Mucosa of rectum (tissue), 2 donors: ENCODE measurements around the gene SSX2IP.

Source experiments
- H3K27ac ChIP-seq, 2 donors: one replicate each; pipeline ENCODE4 v1.7.0; 2013; ENCODE audit warnings: inconsistent platforms in 2 of 2, low read depth in 2 of 2, low read length in 2 of 2
- H3K27me3 ChIP-seq, 2 donors: one replicate each; pipeline ENCODE4 v1.7.0; 2013; ENCODE audit warnings: low read length in 2 of 2; ENCODE audit not compliant: control insufficient read depth in 2 of 2, insufficient read depth in 2 of 2
- H3K36me3 ChIP-seq, 2 donors: one replicate each; pipeline ENCODE4 v1.7.0; 2013; ENCODE audit warnings: low read length in 2 of 2; ENCODE audit not compliant: control insufficient read depth in 2 of 2, insufficient read depth in 2 of 2
- H3K4me1 ChIP-seq, 2 donors: one replicate each; pipeline ENCODE4 v1.7.0; 2013; ENCODE audit warnings: low read length in 2 of 2, mild to moderate bottlenecking in 1 of 2; ENCODE audit not compliant: control insufficient read depth in 2 of 2, insufficient read depth in 2 of 2
- H3K4me3 ChIP-seq, 2 donors: one replicate each; pipeline ENCODE4 v1.7.0; 2013; ENCODE audit warnings: low read length in 2 of 2
- H3K9ac ChIP-seq, 2 donors: one replicate each; pipeline ENCODE4 v1.7.0; 2013; ENCODE audit warnings: low read length in 2 of 2, low read depth in 1 of 2, mild to moderate bottlenecking in 1 of 2
- H3K9me3 ChIP-seq, 2 donors: one replicate each; pipeline ENCODE4 v1.7.0; 2013; ENCODE audit warnings: low read length in 2 of 2; ENCODE audit not compliant: control insufficient read depth in 2 of 2
- donor health status: healthy.
- donor health status: Normal muscosa, but diverticular disease.

SSX2IP gene

DNA sequence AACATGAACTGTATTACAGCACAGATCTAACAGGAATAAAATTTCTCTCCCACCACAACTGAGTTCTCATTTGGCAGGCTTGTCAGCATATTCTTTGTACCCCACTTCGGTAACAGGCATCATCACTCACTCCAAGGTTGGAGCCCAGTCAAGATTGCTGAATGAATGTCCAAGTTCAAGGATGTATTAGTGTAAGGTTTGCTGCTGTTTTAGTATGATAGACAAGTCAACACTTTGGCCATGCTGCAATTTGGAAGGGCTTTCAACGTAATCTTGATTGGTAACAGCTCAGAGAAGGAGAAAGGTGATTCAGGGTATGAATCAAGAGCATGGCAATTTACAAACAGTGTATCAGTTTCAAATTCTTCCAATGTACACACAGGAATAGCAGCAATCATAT, 6.8 kb downstream of the SSX2IP start:
- H3K9ac ChIP-seq, result no peak overlapping the region
- H3K36me3 ChIP-seq, result no peaks in the 10 kb centered on the region
- H3K9me3 ChIP-seq, result no peaks in the 10 kb centered on the region
- no peaks in the 10 kb centered on the region for H3K27me3 ChIP-seq
- H3K4me3 ChIP-seq, result no peak overlapping the region
- H3K4me1 ChIP-seq, result peaks cover 2% of the 10 kb centered on the region in 2 donors
- H3K27ac ChIP-seq, result no peak overlapping the region

DNA sequence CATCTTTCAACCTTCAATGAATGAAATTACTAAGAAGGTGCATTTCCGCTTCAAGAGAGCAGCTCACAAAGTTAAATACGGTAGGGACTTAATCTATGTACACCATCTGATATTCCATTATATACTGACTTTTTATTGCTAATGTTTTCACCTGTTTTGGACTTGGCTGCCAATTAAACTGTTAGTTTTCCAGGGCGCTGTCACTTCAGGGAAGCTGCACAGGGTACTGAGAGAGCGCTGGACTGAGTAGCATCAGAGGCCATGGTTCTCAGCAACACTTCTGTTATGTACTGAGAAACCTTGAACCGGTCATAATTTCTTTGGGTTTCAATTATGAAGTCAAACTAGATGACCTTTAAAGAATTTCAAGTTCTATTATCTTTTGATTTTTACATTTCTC, 8.2 kb downstream of the SSX2IP start:
- H3K4me1 ChIP-seq, result peaks cover 0 to 2% of the 10 kb centered on the region in 2 donors
- no peak overlapping the region for H3K27ac ChIP-seq
- H3K9ac ChIP-seq, result no peak overlapping the region
- no peaks in the 10 kb centered on the region for H3K36me3 ChIP-seq
- H3K4me3 ChIP-seq, result no peak overlapping the region
- no peaks in the 10 kb centered on the region for H3K9me3 ChIP-seq
- no peaks in the 10 kb centered on the region for H3K27me3 ChIP-seq

- H3K27ac ChIP-seq, result no peak overlapping the region
- H3K4me3 ChIP-seq, result no peak overlapping the region
- H3K4me1 ChIP-seq, result peaks cover 0 to 2% of the 10 kb centered on the region in 2 donors
- no peaks in the 10 kb centered on the region for H3K9me3 ChIP-seq
- H3K36me3 ChIP-seq, result no peaks in the 10 kb centered on the region
- no peak overlapping the region for H3K9ac ChIP-seq
- no peaks in the 10 kb centered on the region for H3K27me3 ChIP-seq
These were observed 12.7 kb downstream of the SSX2IP start for GRCh38 chr1:84677415-84678099.

DNA sequence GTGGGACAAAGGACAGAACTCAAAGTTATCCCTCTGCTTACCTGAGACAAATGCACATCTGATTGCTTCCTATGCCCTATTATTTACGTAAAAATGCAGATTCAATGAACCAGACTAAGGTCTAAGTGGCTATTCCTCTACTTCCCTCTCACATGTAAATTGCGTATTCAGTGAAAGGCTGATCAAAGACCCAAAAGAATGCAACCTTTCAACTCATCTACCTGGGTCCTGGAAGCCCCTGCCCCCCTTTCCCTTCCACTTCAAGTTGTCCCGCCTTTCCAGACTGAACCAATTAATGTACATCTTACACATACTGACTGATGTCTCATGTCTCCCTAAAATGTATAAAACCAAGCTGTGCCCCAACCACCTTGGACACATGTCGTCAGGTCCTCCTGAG, 14.6 kb downstream of the SSX2IP start:
- Histone ChIP-seq H3K9me3 (no peaks in the 10 kb centered on the region), H3K27me3 (no peaks in the 10 kb centered on the region), H3K4me3 (no peak overlapping the region), H3K4me1 (no peaks in the 10 kb centered on the region), H3K27ac (no peak overlapping the region), H3K9ac (no peak overlapping the region), H3K36me3 (no peaks in the 10 kb centered on the region)

- no peaks in the 10 kb centered on the region for H3K36me3 ChIP-seq
- no peak overlapping the region for H3K4me3 ChIP-seq
- H3K27ac ChIP-seq, result no peak overlapping the region
- H3K9me3 ChIP-seq, result no peaks in the 10 kb centered on the region
- H3K27me3 ChIP-seq, result no peaks in the 10 kb centered on the region
- no peaks in the 10 kb centered on the region for H3K4me1 ChIP-seq
- no peak overlapping the region for H3K9ac ChIP-seq
These were observed 15.2 kb downstream of the SSX2IP start for GRCh38 chr1:84675106-84675505.

DNA sequence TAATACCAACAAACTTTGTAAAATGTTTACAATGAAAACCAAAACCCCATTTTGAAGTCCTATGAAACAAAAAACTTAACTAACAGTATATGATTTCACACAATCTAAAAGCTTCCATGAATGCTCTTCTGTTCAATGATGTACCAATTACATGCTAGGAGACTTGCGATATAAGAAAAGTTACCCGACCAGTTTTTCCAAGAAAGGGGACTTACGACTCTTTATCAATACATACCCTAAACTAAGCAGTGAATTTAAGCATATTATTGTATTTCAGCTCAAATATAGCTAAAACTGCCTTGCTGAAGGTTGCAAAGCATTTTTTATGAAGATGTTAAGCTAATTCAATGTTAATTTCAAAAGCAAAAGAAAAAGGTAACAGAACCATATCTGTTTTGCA, 15.6 kb downstream of the SSX2IP start:
- Histone ChIP-seq H3K9me3 (no peaks in the 10 kb centered on the region), H3K36me3 (no peaks in the 10 kb centered on the region), H3K9ac (no peak overlapping the region), H3K27me3 (no peaks in the 10 kb centered on the region), H3K4me3 (no peak overlapping the region), H3K27ac (no peak overlapping the region), H3K4me1 (no peaks in the 10 kb centered on the region)

- Histone ChIP-seq H3K9ac (no peak overlapping the region), H3K4me3 (no peak overlapping the region), H3K4me1 (no peaks in the 10 kb centered on the region), H3K9me3 (no peaks in the 10 kb centered on the region), H3K27ac (no peak overlapping the region), H3K36me3 (no peaks in the 10 kb centered on the region), H3K27me3 (no peaks in the 10 kb centered on the region)
These were observed 16.2 kb downstream of the SSX2IP start for GRCh38 chr1:84674021-84674420.

DNA sequence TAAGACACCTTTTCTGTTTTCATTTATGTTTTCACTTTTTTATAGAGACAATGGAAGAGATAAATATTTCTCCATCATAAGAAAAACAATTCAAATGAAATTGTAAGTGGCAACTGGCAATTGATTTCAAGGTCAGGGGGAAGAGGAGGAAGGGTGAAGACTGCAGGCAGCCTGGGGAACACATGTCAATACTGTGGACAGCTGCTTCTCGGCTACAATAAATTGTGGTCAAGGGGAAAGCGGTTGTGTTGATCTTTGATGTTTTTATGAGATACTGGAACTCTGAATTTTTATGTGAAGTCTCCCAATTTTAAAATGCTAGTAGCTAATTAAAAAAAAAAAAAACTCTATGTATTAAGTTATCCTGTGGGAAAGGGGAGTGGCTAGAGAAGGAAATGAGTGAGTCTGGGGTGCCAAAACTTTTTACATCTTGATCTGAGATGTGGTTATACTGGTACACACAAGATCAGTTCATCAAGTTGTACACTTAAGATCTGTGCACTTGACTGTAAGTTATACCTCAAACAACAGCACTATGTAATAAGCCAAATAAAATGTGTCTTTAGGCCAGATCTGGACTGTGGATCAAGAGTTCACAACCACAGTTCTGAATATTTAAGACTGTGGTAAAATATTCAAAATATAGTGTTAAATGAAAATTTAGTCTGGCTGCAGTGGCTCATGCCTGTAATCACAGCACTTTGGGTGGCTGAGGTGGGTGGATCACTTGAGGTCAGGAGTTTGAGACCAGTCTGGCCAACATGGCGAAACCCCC, 18.0 kb downstream of the SSX2IP start:
- H3K27ac ChIP-seq, result no peak overlapping the region
- H3K4me3 ChIP-seq, result no peak overlapping the region
- H3K4me1 ChIP-seq, result no peaks in the 10 kb centered on the region
- H3K36me3 ChIP-seq, result no peaks in the 10 kb centered on the region
- H3K9me3 ChIP-seq, result no peaks in the 10 kb centered on the region
- no peak overlapping the region for H3K9ac ChIP-seq
- no peaks in the 10 kb centered on the region for H3K27me3 ChIP-seq

DNA sequence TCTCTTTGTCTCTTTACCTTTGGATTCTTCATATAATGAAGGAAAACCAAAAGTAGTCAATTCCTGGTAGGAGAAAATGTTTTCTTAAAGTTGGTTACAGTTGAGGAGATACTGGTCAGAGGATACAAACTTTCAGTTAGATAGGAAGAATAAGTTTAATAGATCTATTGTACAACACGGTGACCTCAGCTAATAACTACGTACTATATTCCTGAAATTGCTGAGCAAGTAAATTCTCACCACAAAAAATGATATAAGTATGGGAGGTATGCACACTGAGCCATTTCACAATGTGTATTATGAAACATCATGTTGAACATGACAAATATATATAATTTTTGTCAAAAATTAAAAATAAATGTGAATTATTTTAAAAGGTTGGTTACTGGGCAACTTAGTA, 20.4 kb downstream of the SSX2IP start:
- Histone ChIP-seq H3K27ac (no peak overlapping the region), H3K4me1 (no peaks in the 10 kb centered on the region), H3K4me3 (no peak overlapping the region), H3K9ac (no peak overlapping the region), H3K9me3 (no peaks in the 10 kb centered on the region), H3K36me3 (no peaks in the 10 kb centered on the region), H3K27me3 (no peaks in the 10 kb centered on the region)

DNA sequence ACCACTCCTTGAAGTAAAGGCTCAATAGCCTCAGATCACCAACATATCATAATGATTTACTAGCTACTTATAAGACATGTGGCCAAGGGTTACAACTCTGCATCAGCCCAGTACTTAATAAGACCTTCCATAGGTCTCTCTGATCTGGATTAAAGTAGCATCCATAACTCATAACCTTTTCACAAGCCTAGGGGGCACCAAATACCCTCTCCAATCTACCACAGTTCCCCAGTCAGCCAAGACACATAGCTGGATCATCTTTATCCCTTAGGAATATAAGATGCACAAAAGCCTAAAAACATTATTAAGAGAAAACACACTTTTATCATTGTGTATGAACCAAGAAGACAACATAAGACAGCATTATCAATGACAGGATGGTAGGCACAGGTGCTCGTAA, 22.1 kb downstream of the SSX2IP start:
- Histone ChIP-seq H3K4me3 (no peak overlapping the region), H3K9ac (no peak overlapping the region), H3K27ac (no peak overlapping the region), H3K4me1 (no peaks in the 10 kb centered on the region), H3K27me3 (no peaks in the 10 kb centered on the region), H3K36me3 (no peaks in the 10 kb centered on the region), H3K9me3 (no peaks in the 10 kb centered on the region)
